H1 (cell line): ENCODE measurements around the gene TNIP3. TPM values are rescaled to one million over a fixed set of nuclear protein-coding genes. Genes with fewer than 3 reads are reported as not detected.

Source experiments
- CTCF ChIA-PET: fragments of 300-600 bp; sonication (Branson Sonifier 250); formaldehyde crosslinking; loops from one replicate; lab custom pipeline; 2021; ENCODE audit not compliant: partially characterized antibody; lab: Charles Lee
- POLR2A ChIA-PET: fragments of 300-600 bp; sonication (Branson Sonifier 250); formaldehyde crosslinking; loops from one replicate; lab custom pipeline; 2021; ENCODE audit warnings: inconsistent platforms; ENCODE audit not compliant: partially characterized antibody; lab: Charles Lee
- DNase-seq, 2 experiments: peaks; one replicate each; pipeline versions ENCODE4 v3.0.0 to v3.0.0-alpha.2; 2010 to 2022; ENCODE audit warnings: low spot score in 2 of 2, low read depth in 1 of 2, mixed read lengths in 1 of 2
- FAIRE-seq: peaks from 2 replicates; lab custom pipeline; 2011; peaks lifted over from hg19 to GRCh38; lab: Jason Lieb, UNC
- H2AFZ ChIP-seq: 2 replicates; pipeline ENCODE4 v1.8.1; 2012; ENCODE audit warnings: low read length, inconsistent platforms
- H2AK5ac ChIP-seq: 2 replicates; pipeline ENCODE4 v1.6.1; 2013; ENCODE audit warnings: low read depth, low read length
- H2BK120ac ChIP-seq: replicated peaks from 2 replicates; pipeline ENCODE3; 2013; ENCODE audit warnings: low read depth, low read length, inconsistent platforms
- H2BK12ac ChIP-seq: 2 replicates; pipeline ENCODE4 v1.6.1; 2013; ENCODE audit warnings: low read depth, low read length
- H2BK15ac ChIP-seq: 2 replicates; pipeline ENCODE4 v1.6.1; 2013; ENCODE audit warnings: low read length
- H2BK20ac ChIP-seq: 2 replicates; pipeline ENCODE4 v1.6.1; 2013; ENCODE audit warnings: low read length
- H2BK5ac ChIP-seq: 2 replicates; pipeline ENCODE4 v1.6.1; 2013; ENCODE audit warnings: low read depth, low read length
- H3K14ac ChIP-seq: 2 replicates; pipeline ENCODE4 v1.6.1; 2013; ENCODE audit warnings: inconsistent platforms; ENCODE audit not compliant: insufficient read length
- H3K18ac ChIP-seq: 2 replicates; pipeline ENCODE4 v1.6.1; 2013; ENCODE audit warnings: low read length; ENCODE audit errors: extremely low read depth
- H3K23ac ChIP-seq: 2 replicates; pipeline ENCODE4 v1.6.1; 2013; ENCODE audit warnings: inconsistent platforms; ENCODE audit not compliant: insufficient read length
- H3K23me2 ChIP-seq: 2 replicates; pipeline ENCODE4 v1.6.1; 2013; ENCODE audit warnings: low read depth, low read length
- H3K27ac ChIP-seq: 2 replicates; pipeline ENCODE4 v1.6.1; 2011; ENCODE audit warnings: low read depth, low read length, inconsistent platforms
- H3K27me3 ChIP-seq, 4 experiments: replicated peaks in 1 of 4; 1 replicate in 1 of 4; 2 replicates in 3 of 4; pipeline versions ENCODE4 v1.6.1 to v1.8.1; 2011 to 2013; ENCODE audit warnings: low read length in 3 of 4, mild to moderate bottlenecking in 3 of 4, inconsistent platforms in 2 of 4, mixed read lengths in 2 of 4, moderate library complexity in 1 of 4; ENCODE audit not compliant: control insufficient read depth in 3 of 4, insufficient read depth in 3 of 4; ENCODE audit errors: extremely low read depth in 1 of 4
- H3K36me3 ChIP-seq, 4 experiments: 2 replicates each; pipeline versions ENCODE4 v1.6.1 to v1.8.1; 2011 to 2013; ENCODE audit warnings: mild to moderate bottlenecking in 4 of 4, low read length in 3 of 4, moderate library complexity in 2 of 4, control low read depth in 1 of 4, inconsistent platforms in 1 of 4; ENCODE audit not compliant: insufficient read depth in 4 of 4, control insufficient read depth in 2 of 4
- H3K4ac ChIP-seq: replicated peaks from 2 replicates; pipeline ENCODE3; 2013; ENCODE audit warnings: low read length, low read depth, mixed read lengths, inconsistent platforms; ENCODE audit not compliant: insufficient read length
- H3K4me1 ChIP-seq, 4 experiments: replicated peaks in 1 of 4; 1 replicate in 1 of 4; 2 replicates in 3 of 4; pipeline versions ENCODE4 v1.6.1 to v1.8.1; 2011 to 2013; ENCODE audit warnings: low read length in 3 of 4, inconsistent platforms in 2 of 4, mixed read lengths in 1 of 4; ENCODE audit not compliant: insufficient read depth in 4 of 4, control insufficient read depth in 3 of 4
- H3K4me2 ChIP-seq, 2 experiments: 2 replicates each; pipeline versions ENCODE4 v1.6.1 to v1.8.1; 2011 to 2013; ENCODE audit warnings: low read depth in 2 of 2, low read length in 2 of 2, control low read depth in 1 of 2, inconsistent platforms in 1 of 2, mild to moderate bottlenecking in 1 of 2; ENCODE audit not compliant: insufficient read depth in 1 of 2
- H3K4me3 ChIP-seq, 4 experiments: fragments of 200-600, 300-600 bp in 1 of 4; sonication (generic), shearing (Covaris generic), sonication (Bioruptor Twin) in 1 of 4; 2 replicates each; pipeline versions ENCODE4 v1.5.1 to v1.8.1; 2011 to 2016; ENCODE audit warnings: low read length in 4 of 4, low read depth in 3 of 4, control low read depth in 2 of 4, inconsistent platforms in 2 of 4, mild to moderate bottlenecking in 2 of 4, mixed read lengths in 1 of 4, moderate library complexity in 1 of 4; ENCODE audit not compliant: insufficient read depth in 2 of 4; ENCODE audit errors: extremely low read depth in 1 of 4
- H3K56ac ChIP-seq: replicated peaks from 2 replicates; pipeline ENCODE3; 2013; ENCODE audit warnings: low read depth, mild to moderate bottlenecking, mixed read lengths, low read length, inconsistent platforms; ENCODE audit not compliant: insufficient read length
- H3K79me1 ChIP-seq: 2 replicates; pipeline ENCODE4 v1.6.1; 2013; ENCODE audit warnings: low read depth, low read length, control low read depth
- H3K79me2 ChIP-seq, 2 experiments: 2 replicates each; pipeline versions ENCODE4 v1.6.1 to v1.8.1; 2012 to 2013; ENCODE audit warnings: low read length in 2 of 2, mild to moderate bottlenecking in 2 of 2, inconsistent platforms in 1 of 2; ENCODE audit not compliant: insufficient read depth in 2 of 2, control insufficient read depth in 1 of 2
- H3K9ac ChIP-seq, 4 experiments: replicated peaks in 1 of 4; 1 replicate in 1 of 4; 2 replicates in 3 of 4; pipeline versions ENCODE4 v1.6.1 to v1.8.1; 2011 to 2013; ENCODE audit warnings: low read depth in 3 of 4, low read length in 3 of 4, control low read depth in 2 of 4, mild to moderate bottlenecking in 2 of 4, moderate library complexity in 2 of 4, inconsistent platforms in 1 of 4; ENCODE audit errors: extremely low read depth in 1 of 4
- H3K9me3 ChIP-seq, 2 experiments: 2 replicates each; pipeline versions ENCODE4 v1.6.1 to v1.8.1; 2012 to 2013; ENCODE audit warnings: mild to moderate bottlenecking in 2 of 2, moderate library complexity in 2 of 2, control low read depth in 1 of 2, inconsistent platforms in 1 of 2, low read depth in 1 of 2, low read length in 1 of 2, mixed read lengths in 1 of 2; ENCODE audit not compliant: insufficient read depth in 2 of 2
- H4K20me1 ChIP-seq, 2 experiments: replicated peaks in 1 of 2; 2 replicates each; pipeline versions ENCODE3 to v1.8.1; 2011 to 2013; ENCODE audit warnings: inconsistent platforms in 2 of 2, low read length in 2 of 2, mild to moderate bottlenecking in 1 of 2; ENCODE audit not compliant: insufficient read depth in 2 of 2, control insufficient read depth in 1 of 2
- H4K5ac ChIP-seq: 2 replicates; pipeline ENCODE4 v1.6.1; 2013; ENCODE audit warnings: low read length, low read depth, mixed read lengths, inconsistent platforms; ENCODE audit not compliant: insufficient read length
- H4K8ac ChIP-seq: 2 replicates; pipeline ENCODE4 v1.8.0; 2013; ENCODE audit warnings: mild to moderate bottlenecking, moderate library complexity, low read length, inconsistent platforms; ENCODE audit not compliant: insufficient read depth; ENCODE audit errors: extremely low read depth
- H4K91ac ChIP-seq: replicated peaks from 2 replicates; pipeline ENCODE3; 2013; ENCODE audit warnings: low read length, mixed read lengths, inconsistent platforms; ENCODE audit not compliant: insufficient read length
- BACH1 ChIP-seq: IDR thresholded peaks from 2 replicates; pipeline ENCODE4 v1.6.1; 2012; ENCODE audit warnings: low read length, improper control_type of control experiment
- CREB1 ChIP-seq: IDR thresholded peaks from 2 replicates; pipeline ENCODE4 v1.6.1; 2012; ENCODE audit warnings: inconsistent platforms
- GTF2F1 ChIP-seq: IDR thresholded peaks from 2 replicates; pipeline ENCODE4 v1.6.1; 2012; ENCODE audit warnings: low read depth, low read length, improper control_type of control experiment, borderline replicate concordance
- HDAC2 ChIP-seq, 2 experiments: fragments of 300-600 bp in 1 of 2; sonication (generic) in 1 of 2; IDR thresholded peaks; 2 replicates each; pipeline ENCODE4 v1.6.1; 2011 to 2012; ENCODE audit warnings: low read depth in 2 of 2, low read length in 2 of 2, mild to moderate bottlenecking in 2 of 2, moderate library complexity in 2 of 2, borderline replicate concordance in 1 of 2, inconsistent platforms in 1 of 2
- KDM4A ChIP-seq: IDR thresholded peaks from one replicate; pipeline ENCODE4 v1.7.1; 2012; ENCODE audit warnings: low read depth, mild to moderate bottlenecking, moderate library complexity, low read length, inconsistent platforms; ENCODE audit not compliant: severe bottlenecking
- NANOG ChIP-seq: IDR thresholded peaks from 2 replicates; pipeline ENCODE4 v1.6.1; 2011; ENCODE audit warnings: low read length, low read depth, mild to moderate bottlenecking, inconsistent platforms; ENCODE audit not compliant: insufficient read depth, poor library complexity, severe bottlenecking
- NRF1 ChIP-seq: IDR thresholded peaks from 2 replicates; pipeline ENCODE4 v1.6.1; 2011; ENCODE audit warnings: mild to moderate bottlenecking, low read depth, low read length, improper control_type of control experiment
- RAD21 ChIP-seq, 2 experiments: IDR thresholded peaks in 1 of 2; conservative IDR thresholded peaks in 1 of 2; 2 replicates each; pipeline ENCODE4 v1.6.1; 2011; ENCODE audit warnings: low read depth in 2 of 2, low read length in 2 of 2, improper control_type of control experiment in 1 of 2, inconsistent platforms in 1 of 2, mild to moderate bottlenecking in 1 of 2, moderate library complexity in 1 of 2
- RXRA ChIP-seq: IDR thresholded peaks from 2 replicates; pipeline ENCODE4 v1.6.1; 2011; ENCODE audit warnings: low read depth, mild to moderate bottlenecking, low read length, moderate library complexity; ENCODE audit not compliant: insufficient read depth
- SRF ChIP-seq: IDR thresholded peaks from 2 replicates; pipeline ENCODE4 v1.6.1; 2011; ENCODE audit warnings: mild to moderate bottlenecking, low read depth, low read length, moderate library complexity
- SUZ12 ChIP-seq: fragments of 200-600 bp; sonication (generic); IDR thresholded peaks from 2 replicates; pipeline ENCODE4 v1.6.1; 2012; ENCODE audit warnings: mild to moderate bottlenecking, inconsistent platforms, low read length, moderate library complexity, mixed read lengths
- TAF1 ChIP-seq: IDR thresholded peaks from 2 replicates; pipeline ENCODE4 v1.6.1; 2011; ENCODE audit warnings: mild to moderate bottlenecking, low read depth, low read length
- TCF12 ChIP-seq: IDR thresholded peaks from 2 replicates; pipeline ENCODE4 v1.6.1; 2011; ENCODE audit warnings: low read depth, mild to moderate bottlenecking, low read length
- TEAD4 ChIP-seq: IDR thresholded peaks from 2 replicates; pipeline ENCODE4 v1.6.1; 2012; ENCODE audit warnings: low read depth, low read length, inconsistent platforms, mixed read lengths
- YY1 ChIP-seq: IDR thresholded peaks from 2 replicates; pipeline ENCODE4 v1.6.1; 2011; ENCODE audit warnings: low read depth, mild to moderate bottlenecking, low read length
- WGBS, 2 experiments: shearing (Covaris generic) in 1 of 2; methylation state at CpG; one replicate each; pipeline versions ENCODE4 v1.1.6 to v1.1.7; 2013 to 2015; ENCODE audit warnings: low lambda C conversion rate in 2 of 2, mixed read lengths in 2 of 2, inconsistent platforms in 1 of 2, low coverage in 1 of 2, missing lambda C conversion rate in 1 of 2; ENCODE audit not compliant: insufficient replicate concordance in 2 of 2, insufficient coverage in 1 of 2, insufficient read length in 1 of 2; ENCODE audit errors: extremely low coverage in 1 of 2, missing lambda C conversion rate in 1 of 2; 5-methylcytosine and 5-hydroxymethylcytosine counted together
- polyA plus RNA-seq, 7 experiments: library from polyadenylated mRNA; depleted of rRNA in 3 of 7; stranded (reverse) in 5 of 7; unstranded in 2 of 7; fragments of >200 nt in 5 of 7; fragments of 200-250 nt in 2 of 7; gene quantifications; 1 replicate in 5 of 7; 2 replicates in 1 of 7; 4 replicates in 1 of 7; pipeline versions ENCODE4 v1.2.1 to v1.2.3, GENCODE V29; 2011 to 2013; ENCODE audit warnings: missing spikeins in 2 of 7, mixed read lengths in 2 of 7
- total RNA-seq: library from RNA; stranded (reverse); fragmentation: NEBNext Ultra II Directional; extraction: Animal tissue kit (Norgen Biotek cat#: 25700); gene quantifications from 2 replicates; pipeline ENCODE4 v1.2.1, GENCODE V29; 2021

The TNIP3 gene
- total and polyA plus RNA-seq, 2 of the 8 experiments (the other 6 are each of a cell fraction or from before 2014, with no cell fraction given): not detected

DNA sequence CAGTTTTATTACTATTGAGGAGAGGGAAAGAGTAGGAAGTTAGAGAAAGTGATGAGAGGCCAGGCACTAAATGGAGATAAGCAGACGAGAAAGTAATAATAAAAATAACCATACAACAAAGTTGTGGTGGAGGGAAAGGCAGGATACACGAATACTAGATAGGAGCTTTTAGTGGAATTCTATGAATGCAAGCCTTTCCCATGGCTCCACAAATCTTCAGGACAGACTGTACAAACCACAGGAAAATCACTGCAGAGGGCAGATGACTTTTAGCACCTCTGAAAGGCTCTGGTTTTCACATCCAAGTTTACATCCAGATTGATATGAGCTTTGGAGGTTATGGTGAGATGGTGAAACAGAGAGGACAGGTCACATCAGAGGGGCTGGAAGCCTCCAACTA is 41.5 kb downstream of the TNIP3 start:
- no peak overlapping the region for H3K4me2 ChIP-seq
- H4K91ac ChIP-seq: no peak overlapping the region
- no peaks in the 10 kb centered on the region for H3K27me3 ChIP-seq
- H3K27ac ChIP-seq: no peak overlapping the region
- no peak overlapping the region for H2AFZ ChIP-seq
- FAIRE-seq (no peak), DNase-seq (no peak)
- H3K18ac ChIP-seq: no peak overlapping the region
- H3K36me3 ChIP-seq: no peaks in the 10 kb centered on the region
- no peaks in the 10 kb centered on the region for H3K4me1 ChIP-seq
- H4K20me1 ChIP-seq: no peaks in the 10 kb centered on the region
- no peak overlapping the region for H2AK5ac ChIP-seq
- no peak overlapping the region for H2BK120ac ChIP-seq
- H3K9ac ChIP-seq: no peak overlapping the region
- H3K56ac ChIP-seq: no peak overlapping the region
- no peak overlapping the region for H3K23ac ChIP-seq
- no peak overlapping the region for H2BK5ac ChIP-seq
- H3K4me3 ChIP-seq: no peak overlapping the region
- H3K9me3 ChIP-seq: no peaks in the 10 kb centered on the region
- no peak overlapping the region for H4K5ac ChIP-seq
- H3K79me1 ChIP-seq: no peaks in the 10 kb centered on the region
- H3K14ac ChIP-seq: no peak overlapping the region
- no peak overlapping the region for H2BK12ac ChIP-seq
- no peaks in the 10 kb centered on the region for H3K79me2 ChIP-seq
- H2BK15ac ChIP-seq: no peak overlapping the region
- no peaks in the 10 kb centered on the region; the same call in 1 of the 2 replicates for H3K23me2 ChIP-seq
- ChIA-PET POLR2A (no interaction called here), CTCF (interaction anchor here (0.7 to 2.1 kb wide), 5 partner anchors 11 to 263 kb away, joined by 3 to 5 read pairs (median 3); no protein-coding TSS in a partner anchor)
- 84% methylated on average over 2 of the region's 2 CpGs; no CpG with 5 or more reads in 1 of the 2 experiments for WGBS, 2 experiments
- H2BK20ac ChIP-seq: no peak overlapping the region
- H3K4ac ChIP-seq: no peak overlapping the region
- no peak overlapping the region for H4K8ac ChIP-seq
- TF ChIP-seq CREB1 (no peak), BACH1 (no peak), TEAD4 (no peak), TCF12 (no peak), SUZ12 (no peak), NANOG (no peak), NRF1 (no peak), YY1 (no peak), TAF1 (no peak), KDM4A (no peak), GTF2F1 (no peak), HDAC2 (IDR thresholded peaks at IDR 0.05; ENCODE audit: borderline replicate concordance in 1 of 2, low read depth in 2 of 2, low read length in 2 of 2) (no peak), SRF (no peak), RAD21 (IDR thresholded peaks at IDR 0.05 in 1 of 2, conservative IDR thresholded peaks at IDR 0.05 in 1 of 2; ENCODE audit: low read depth in 2 of 2, low read length in 2 of 2) (no peak), RXRA (no peak)
